Prostate gland (tissue), 2 donors: ENCODE measurements around the gene VSIG10L.

Source experiments
- CTCF ChIP-seq, 4 experiments: fragments of 200-600 bp in 2 of 4; fragments of 450-650 bp in 2 of 4; sonication (generic) in 2 of 4; IDR thresholded peaks; 1 replicate in 3 of 4; 2 replicates in 1 of 4; pipeline ENCODE4 v1.5.1; 2016 to 2019; ENCODE audit warnings: antibody characterized with exemption in 4 of 4, mild to moderate bottlenecking in 2 of 4, moderate library complexity in 2 of 4
- POLR2A ChIP-seq: fragments of 450-650 bp; IDR thresholded peaks from one replicate; pipeline ENCODE4 v1.6.1; 2016; ENCODE audit warnings: antibody characterized with exemption, mild to moderate bottlenecking
- POLR2AphosphoS5 ChIP-seq: sonication (generic); formaldehyde crosslinking; IDR thresholded peaks from one replicate; pipeline ENCODE4 v1.6.1; 2017; ENCODE audit warnings: antibody characterized with exemption

GRCh38 chr19:51329411-51329810, 12.5 kb downstream of the VSIG10L start:
- TF ChIP-seq CTCF (IDR thresholded peaks at IDR 0.05) = no peak
- no peak for TF ChIP-seq POLR2A
- no peak for TF ChIP-seq POLR2AphosphoS5
